A549 treated with Hydrocortisone at 1 μM for 4 hours (cell line): ENCODE data around the gene ARG1. TPM values are rescaled to one million over a fixed set of nuclear protein-coding genes. Genes with fewer than 3 reads are reported as not detected.

Source experiments
- total RNA-seq: library from RNA; stranded (reverse); fragments of 200-300 nt; extraction: Qiagen RNA extraction; gene quantifications from 5 replicates; pipeline ENCODE4 v1.2.3, GENCODE V29; 2022

Gene ARG1
- not detected in 5 replicates for total RNA-seq

DNA sequence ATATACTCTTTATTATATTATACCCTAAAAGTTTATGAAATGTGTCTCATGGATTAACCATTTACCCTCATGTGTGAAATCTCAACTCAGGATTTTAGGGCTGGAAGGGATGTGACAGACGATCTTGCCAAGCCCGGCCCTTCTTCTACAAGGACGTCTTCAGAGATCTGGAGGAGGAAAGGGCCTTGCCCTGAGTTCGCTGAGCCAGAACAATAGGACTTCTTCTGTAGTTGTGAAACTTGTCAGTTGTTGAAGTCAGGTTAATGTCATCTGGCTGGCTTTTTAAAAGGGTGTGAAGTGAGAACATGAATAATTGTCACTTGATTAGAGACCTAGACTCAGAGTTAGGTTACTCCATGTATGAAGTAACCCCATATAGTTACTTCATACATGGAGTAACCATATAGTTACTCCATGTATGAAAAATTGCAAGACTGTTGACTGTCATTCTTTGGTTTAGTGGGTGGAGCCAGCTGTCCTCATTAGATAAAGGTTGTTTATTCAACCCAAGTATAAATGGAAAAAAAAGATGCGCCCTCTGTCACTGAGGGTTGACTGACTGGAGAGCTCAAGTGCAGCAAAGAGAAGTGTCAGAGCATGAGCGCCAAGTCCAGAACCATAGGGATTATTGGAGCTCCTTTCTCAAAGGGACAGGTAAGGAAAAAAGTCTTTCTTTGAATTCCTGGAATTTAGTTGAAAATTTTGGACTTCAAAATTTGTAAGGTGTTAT lies at the start of gene ARG1:
TSS of gene ARG1 (plus strand) at position 541 of the 730 bp plus-strand sequence. CDS start at position 598, 57 bp downstream.

DNA sequence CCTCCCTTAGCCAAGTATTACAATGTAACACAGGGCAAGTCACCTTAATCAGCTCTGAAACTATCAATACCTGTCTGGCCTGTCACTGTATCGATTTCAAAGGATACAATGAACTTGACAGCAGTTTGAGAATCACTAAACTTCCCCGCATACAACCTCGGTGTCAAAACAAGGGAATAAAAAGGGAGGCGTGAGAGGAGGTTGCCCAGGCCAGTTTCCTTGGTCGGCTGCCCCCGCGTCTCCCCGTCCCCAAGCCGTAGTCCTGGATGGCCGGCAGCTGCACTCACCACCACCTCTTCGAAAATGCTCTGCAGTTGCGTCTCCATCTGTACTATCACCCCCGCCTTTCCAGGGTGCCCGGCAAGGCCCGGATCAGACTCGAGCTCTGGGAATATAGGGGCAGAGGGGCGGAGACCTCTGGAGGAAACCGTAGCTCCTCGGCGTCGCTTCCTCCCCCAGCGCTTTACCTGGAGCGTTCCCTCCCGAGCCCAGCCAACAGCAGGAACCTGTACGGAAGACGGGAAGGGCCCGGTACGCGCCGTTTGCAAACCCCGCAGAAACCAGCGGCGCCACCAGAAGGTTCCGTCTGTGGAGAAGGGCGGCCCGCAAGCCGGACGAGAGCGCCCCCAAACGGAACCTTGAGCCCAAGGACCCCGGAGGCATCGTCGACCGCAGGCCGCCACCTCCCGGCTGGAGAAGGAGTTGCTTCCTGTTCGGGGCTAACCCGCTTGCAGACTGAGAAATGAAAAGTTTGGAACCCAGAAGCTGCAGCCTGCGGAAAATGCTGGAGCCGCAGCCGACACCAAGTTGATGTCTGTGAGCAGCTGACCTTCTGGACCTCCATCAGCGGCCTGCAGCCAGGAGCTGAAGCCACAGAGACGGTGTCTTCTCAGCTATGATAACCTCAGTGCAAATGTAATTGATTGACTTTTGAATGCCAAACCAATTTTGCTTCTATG lies 55.0 kb downstream of the ARG1 start, which contains the start of gene MED23:
TSS of gene MED23 (minus strand) at position 519 of the 959 bp plus-strand sequence. CDS start at position 326, 193 bp downstream.

Other genes starting within 250 kb of the ARG1 start
- 6.2 to 9.0 TPM (median 6.6 TPM) in 5 replicates for gene MED23, start 55.0 kb downstream of the ARG1 start, total RNA-seq
- not detected in 5 replicates for gene ENPP3, start 64.1 kb downstream of the ARG1 start, total RNA-seq
- not detected in 5 replicates for gene OR2A4, start 128.2 kb downstream of the ARG1 start, total RNA-seq
- gene CTAGE9, start 137.8 kb downstream of the ARG1 start, total RNA-seq, result not detected in 5 replicates
- 1.2 to 1.6 TPM (median 1.6 TPM) in 5 replicates for gene ENPP1, start 234.8 kb downstream of the ARG1 start, total RNA-seq